Measurements from ENCODE around the gene POLR2J.
A peak's percentile ranks its signal among the peaks of the same experiment; 100 is the strongest.

Gene POLR2J

GRCh38 chr7:102434039-102434486, 44.7 kb downstream of the POLR2J start:
- DNase-seq = no peak

- DNase-seq = peak; percentile 88
These were observed 45.3 kb downstream of the POLR2J start, which contains the start of gene ORAI2 for GRCh38 chr7:102433219-102434038. Gene ORAI2 (plus strand): TSS chr7:102433575. CDS start chr7:102438957, 5,382 bp downstream.

GRCh38 chr7:102432442-102433218, 46.1 kb downstream of the POLR2J start:
- DNase-seq = no peak

- DNase-seq = peak; percentile 39
These were observed 47.0 kb downstream of the POLR2J start for GRCh38 chr7:102431617-102432298.

GRCh38 chr7:102429141-102429899, 49.4 kb downstream of the POLR2J start:
- no peak for DNase-seq

GRCh38 chr7:102427019-102427405, 51.7 kb downstream of the POLR2J start:
- DNase-seq = no peak

GRCh38 chr7:102426268-102427018, 52.3 kb downstream of the POLR2J start:
- DNase-seq = peak; percentile 76

GRCh38 chr7:102425639-102426267, 53.0 kb downstream of the POLR2J start:
- peak; percentile 85 for DNase-seq

GRCh38 chr7:102424787-102425218, 53.9 kb downstream of the POLR2J start:
- no peak for DNase-seq

GRCh38 chr7:102424129-102424551, 54.6 kb downstream of the POLR2J start:
- no peak for DNase-seq
